B cell (primary cell): ENCODE results near the gene ANKRD31.

Experiments
- CTCF ChIP-seq: fragments of 200-600 bp; IDR thresholded peaks from one replicate; pipeline ENCODE4 v1.8.0; 2022; ENCODE audit warnings: antibody characterized with exemption, mild to moderate bottlenecking
- EZH2 ChIP-seq: IDR thresholded peaks from 2 replicates; pipeline ENCODE4 v1.6.1; 2012; ENCODE audit warnings: borderline replicate concordance, low read depth, mild to moderate bottlenecking, moderate library complexity, low read length; ENCODE audit not compliant: insufficient read depth, poor library complexity, severe bottlenecking

- no peak for TF ChIP-seq CTCF
- TF ChIP-seq EZH2, result no peak
Observed at GRCh38 chr5:75152860-75153259, 83.8 kb downstream of the ANKRD31 start.
